T-helper 1 cell treated with Interleukin-12 subunit alpha and Interleukin-12 subunit beta and Interleukin-4 antibody, amounts not matched to agents 30 μg/mL and 1 μg/mL, for 36 hours (primary cell): ENCODE measurements around the gene EPHB1.

Source experiments
- H3K27ac Mint-ChIP-seq: one replicate; pipeline ENCODE4 v1.8.0; 2021; ENCODE audit warnings: mild to moderate bottlenecking, mixed read lengths
- H3K27me3 Mint-ChIP-seq: one replicate; pipeline ENCODE4 v1.8.0; 2021; ENCODE audit warnings: low read depth, mixed read lengths
- H3K36me3 Mint-ChIP-seq: one replicate; pipeline ENCODE4 v1.8.0; 2021; ENCODE audit warnings: low read depth, mixed read lengths
- H3K4me1 Mint-ChIP-seq: one replicate; pipeline ENCODE4 v1.8.0; 2021; ENCODE audit warnings: low read depth, mixed read lengths
- H3K4me3 Mint-ChIP-seq: one replicate; pipeline ENCODE4 v1.8.0; 2021; ENCODE audit warnings: mild to moderate bottlenecking, moderate library complexity, mixed read lengths
- H3K9me3 Mint-ChIP-seq: one replicate; pipeline ENCODE4 v1.8.0; 2021; ENCODE audit warnings: mixed read lengths

EPHB1 gene

DNA sequence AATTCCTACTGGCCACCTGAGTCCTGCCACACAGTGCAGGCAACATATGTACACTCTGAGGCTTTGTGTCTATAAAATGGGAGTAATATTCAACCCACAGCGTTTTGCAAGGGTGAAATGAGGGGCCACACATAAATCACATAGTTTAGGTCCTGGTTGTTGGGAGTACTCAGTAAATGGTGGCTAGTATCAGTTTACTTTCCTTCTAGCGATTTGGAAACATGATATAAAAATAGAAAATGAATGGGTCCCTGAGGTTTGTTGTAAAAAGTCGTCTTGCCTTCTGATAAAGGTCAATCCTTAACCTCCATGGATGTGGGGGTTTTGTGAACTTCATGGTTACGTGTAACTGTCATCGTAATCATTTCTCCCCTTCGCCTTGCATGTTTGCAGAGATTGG is 472.4 kb downstream of the EPHB1 start:
- Mint-ChIP-seq H3K27ac (no peak overlapping the region), H3K27me3 (no peaks in the 10 kb centered on the region), H3K4me3 (no peak overlapping the region), H3K9me3 (no peaks in the 10 kb centered on the region), H3K36me3 (no peaks in the 10 kb centered on the region), H3K4me1 (no peaks in the 10 kb centered on the region)

DNA sequence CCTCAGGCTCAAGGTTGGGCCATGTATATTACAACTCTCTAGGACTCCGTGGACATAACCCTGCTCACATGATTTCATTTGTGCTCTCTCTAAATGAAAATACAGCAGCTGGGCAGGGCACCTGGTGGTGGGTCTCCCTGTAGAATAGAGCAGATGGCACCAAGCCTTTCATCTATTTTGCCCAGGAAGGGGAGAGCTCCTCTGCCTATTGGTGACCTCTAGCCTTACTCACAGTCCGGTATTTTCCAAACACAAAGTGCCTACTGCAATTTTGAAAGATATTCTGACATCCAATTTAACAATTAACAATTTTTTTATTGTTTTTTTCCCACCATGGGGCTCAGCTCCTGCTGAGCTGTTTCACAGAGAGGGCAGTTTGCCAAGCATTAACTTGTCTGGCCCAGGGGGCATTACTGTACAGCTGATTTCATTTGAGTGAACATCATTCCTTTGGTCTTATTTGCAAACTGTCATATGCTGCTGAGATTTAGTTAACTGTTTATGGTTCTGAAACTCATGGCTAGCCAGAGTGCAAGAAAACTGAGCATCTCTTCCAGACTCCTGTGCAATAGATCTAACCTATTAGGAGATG is 474.0 kb downstream of the EPHB1 start:
- no peak overlapping the region for H3K4me3 Mint-ChIP-seq
- no peaks in the 10 kb centered on the region for H3K36me3 Mint-ChIP-seq
- no peak overlapping the region for H3K27ac Mint-ChIP-seq
- H3K27me3 Mint-ChIP-seq: no peaks in the 10 kb centered on the region
- no peaks in the 10 kb centered on the region for H3K9me3 Mint-ChIP-seq
- no peaks in the 10 kb centered on the region for H3K4me1 Mint-ChIP-seq

DNA sequence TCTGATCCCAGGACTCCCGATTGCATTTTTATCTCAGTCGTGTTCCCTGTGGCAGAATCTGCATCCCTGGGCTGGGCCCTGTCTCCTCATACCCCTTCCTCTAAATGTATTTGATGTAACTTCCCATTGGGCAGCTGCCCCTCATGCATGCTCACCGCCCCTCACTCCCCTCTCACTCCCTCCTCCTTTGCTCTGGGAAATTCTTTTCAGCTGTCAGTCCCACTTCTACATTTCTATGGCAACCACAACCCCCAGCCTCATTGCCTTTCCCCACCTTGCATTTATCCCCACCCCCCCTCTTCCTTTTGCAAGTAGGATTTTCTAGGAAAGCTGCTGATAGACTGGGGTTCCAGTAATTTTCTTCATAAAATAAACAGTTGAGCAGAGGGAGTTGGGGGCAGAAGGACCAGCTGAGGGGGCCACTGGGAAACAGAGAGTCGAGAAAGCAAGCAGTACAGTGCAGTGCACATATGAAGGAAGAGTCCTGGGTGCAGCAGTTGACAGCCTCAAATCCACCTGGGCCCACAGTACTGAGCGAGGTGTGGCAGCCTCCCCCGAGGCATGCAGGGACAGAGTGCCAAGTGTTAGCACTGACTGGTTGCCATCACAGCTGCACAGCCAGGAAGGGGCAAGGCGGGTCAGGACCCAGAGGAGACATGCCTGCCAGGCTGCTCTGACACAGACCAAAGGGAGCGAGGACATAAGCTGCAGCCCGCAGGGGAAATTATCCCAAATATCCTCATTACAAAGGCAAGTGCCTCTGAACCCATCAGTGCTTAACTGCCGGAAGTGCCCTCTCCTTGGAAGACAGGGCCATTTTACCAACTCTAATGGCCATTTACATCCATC is 476.3 kb downstream of the EPHB1 start:
- H3K4me1 Mint-ChIP-seq: no peaks in the 10 kb centered on the region
- no peaks in the 10 kb centered on the region for H3K36me3 Mint-ChIP-seq
- no peaks in the 10 kb centered on the region for H3K27me3 Mint-ChIP-seq
- no peak overlapping the region for H3K4me3 Mint-ChIP-seq
- no peaks in the 10 kb centered on the region for H3K9me3 Mint-ChIP-seq
- H3K27ac Mint-ChIP-seq: no peak overlapping the region

DNA sequence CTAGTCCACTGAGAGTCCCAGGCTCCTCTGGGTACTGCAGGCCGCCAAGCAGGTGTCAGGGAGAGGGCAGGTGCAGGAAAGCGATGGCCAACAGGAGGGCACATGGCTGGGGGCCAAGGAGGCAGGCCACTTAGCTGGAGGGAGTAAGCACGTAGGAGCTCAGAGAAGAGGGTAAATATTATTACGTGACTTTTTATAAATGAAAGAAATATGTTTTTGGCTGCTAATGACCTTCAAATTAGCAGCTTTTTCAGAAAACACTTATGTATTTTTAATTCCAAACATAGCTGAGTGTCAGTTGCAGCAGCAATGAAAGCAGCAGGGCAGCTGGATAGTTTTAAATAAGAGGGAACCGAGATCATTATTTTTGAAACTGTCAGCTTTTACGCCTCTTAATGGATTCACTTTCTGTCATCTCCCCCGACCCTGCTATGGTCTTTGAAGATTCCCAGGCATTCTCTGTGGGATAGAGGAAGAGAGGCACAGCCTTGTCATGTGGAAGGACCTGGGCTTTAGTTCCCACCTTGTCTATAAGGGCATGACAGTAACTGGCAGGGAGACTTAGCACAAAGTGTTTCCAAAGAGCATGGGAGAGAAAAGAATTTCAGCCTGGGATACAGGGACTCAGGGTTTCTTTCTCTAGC is 477.1 kb downstream of the EPHB1 start:
- H3K4me3 Mint-ChIP-seq: no peak overlapping the region
- H3K9me3 Mint-ChIP-seq: no peaks in the 10 kb centered on the region
- no peaks in the 10 kb centered on the region for H3K4me1 Mint-ChIP-seq
- H3K27ac Mint-ChIP-seq: no peak overlapping the region
- H3K36me3 Mint-ChIP-seq: no peaks in the 10 kb centered on the region
- H3K27me3 Mint-ChIP-seq: no peaks in the 10 kb centered on the region

DNA sequence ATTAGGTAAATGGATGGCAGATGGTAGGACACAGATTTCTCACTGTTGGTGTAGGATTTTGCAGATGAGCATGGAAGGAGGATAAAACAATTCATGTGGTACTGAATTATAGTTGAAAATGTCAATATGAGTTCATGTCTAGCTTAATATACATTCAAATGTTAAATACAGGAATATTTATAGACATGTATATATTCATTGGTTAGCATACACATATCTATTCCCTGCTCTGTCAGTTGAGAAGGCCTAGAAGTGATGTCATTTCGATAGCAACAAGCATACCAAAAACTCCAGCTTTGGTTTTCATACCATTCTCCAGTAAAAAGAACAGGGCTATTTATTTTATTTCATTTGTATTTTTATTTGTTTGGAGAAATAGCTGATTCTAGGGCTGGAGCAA is 497.1 kb downstream of the EPHB1 start:
- Mint-ChIP-seq H3K4me3 (no peak overlapping the region), H3K36me3 (no peaks in the 10 kb centered on the region), H3K27ac (no peak overlapping the region), H3K4me1 (no peaks in the 10 kb centered on the region), H3K27me3 (no peaks in the 10 kb centered on the region), H3K9me3 (peaks cover 6% of the 10 kb centered on the region)

DNA sequence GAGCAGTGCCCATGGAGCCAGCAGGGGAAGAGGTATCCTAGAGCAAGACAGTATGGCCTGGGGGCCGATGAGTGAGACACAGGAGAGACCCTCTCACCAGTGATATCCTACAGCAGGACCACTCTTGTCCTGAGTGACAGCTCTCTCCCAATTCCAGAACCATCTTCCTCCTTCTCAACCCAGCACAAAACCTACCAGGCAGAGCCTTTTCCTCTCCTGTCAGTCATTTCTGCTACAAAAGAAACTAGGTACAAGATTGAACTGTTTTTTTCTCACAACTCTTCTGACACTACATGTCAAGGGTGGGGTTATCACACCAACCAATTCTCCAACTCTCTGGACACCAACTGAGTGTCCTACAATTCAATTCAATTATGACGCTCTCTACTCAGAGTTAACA is 506.6 kb downstream of the EPHB1 start:
- H3K27ac Mint-ChIP-seq: no peak overlapping the region
- no peak overlapping the region for H3K4me3 Mint-ChIP-seq
- no peaks in the 10 kb centered on the region for H3K36me3 Mint-ChIP-seq
- peaks cover 3% of the 10 kb centered on the region for H3K9me3 Mint-ChIP-seq
- no peaks in the 10 kb centered on the region for H3K27me3 Mint-ChIP-seq
- H3K4me1 Mint-ChIP-seq: no peaks in the 10 kb centered on the region

DNA sequence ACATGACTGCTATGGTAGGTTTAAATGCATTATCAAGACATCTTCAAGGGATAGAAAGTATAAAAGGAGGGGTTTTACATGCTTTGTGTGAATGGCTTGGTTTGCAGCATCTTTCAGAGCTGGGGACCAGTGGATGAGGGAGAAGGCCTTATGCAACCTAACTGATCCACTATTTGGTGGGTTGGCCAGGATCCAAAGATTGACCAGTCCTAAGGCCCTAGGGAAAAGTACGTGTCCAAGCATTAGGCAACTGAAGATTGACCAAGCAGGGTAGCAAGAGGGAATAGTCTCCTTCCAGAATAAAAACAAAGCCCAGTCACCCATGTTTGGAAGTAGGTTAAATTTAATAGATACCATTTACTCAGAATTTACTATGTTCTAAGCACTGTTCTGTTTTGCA is 509.3 kb downstream of the EPHB1 start:
- H3K4me1 Mint-ChIP-seq: no peaks in the 10 kb centered on the region
- no peak overlapping the region for H3K4me3 Mint-ChIP-seq
- H3K9me3 Mint-ChIP-seq: peaks cover 3% of the 10 kb centered on the region
- H3K27me3 Mint-ChIP-seq: no peaks in the 10 kb centered on the region
- no peaks in the 10 kb centered on the region for H3K36me3 Mint-ChIP-seq
- H3K27ac Mint-ChIP-seq: no peak overlapping the region
